HepG2 (cell line): Measurements from ENCODE around the gene BSN. TPM values are rescaled to one million over a fixed set of nuclear protein-coding genes. Genes with fewer than 3 reads are reported as not detected.

Experiments used
- ATF6 ChIP-seq: sonication (generic); formaldehyde crosslinking; conservative IDR thresholded peaks from 2 replicates; pipeline ENCODE4 v1.4.0; 2020; ENCODE audit warnings: missing genetic modification reagents
- BCL6 ChIP-seq: IDR thresholded peaks from 2 replicates; pipeline ENCODE4 v1.6.1; 2016; ENCODE audit warnings: missing genetic modification reagents, missing compliant biosample characterization
- CCDC6 ChIP-seq: sonication (generic); formaldehyde crosslinking; IDR thresholded peaks from 2 replicates; pipeline ENCODE4 v1.8.1; 2022; ENCODE audit warnings: mild to moderate bottlenecking, missing genetic modification reagents, moderate library complexity
- DNMT3B ChIP-seq: conservative IDR thresholded peaks from 2 replicates; pipeline ENCODE4 v1.6.1; 2016; ENCODE audit warnings: missing biosample characterization, control low read depth
- GLI4 ChIP-seq: sonication (generic); formaldehyde crosslinking; IDR thresholded peaks from 2 replicates; pipeline ENCODE4 v1.5.1; 2020; ENCODE audit warnings: missing genetic modification reagents, mild to moderate bottlenecking, moderate library complexity, borderline replicate concordance
- KDM3A ChIP-seq: IDR thresholded peaks from 2 replicates; pipeline ENCODE4 v1.6.1; 2018; ENCODE audit warnings: low read depth, missing compliant biosample characterization
- RFXAP ChIP-seq: sonication (generic); formaldehyde crosslinking; IDR thresholded peaks from 2 replicates; pipeline ENCODE4 v1.4.0; 2020; ENCODE audit warnings: missing genetic modification reagents, borderline replicate concordance
- STAT6 ChIP-seq: sonication (generic); formaldehyde crosslinking; IDR thresholded peaks from 2 replicates; pipeline ENCODE4 v1.4.0; 2020; ENCODE audit warnings: missing genetic modification reagents, mild to moderate bottlenecking, borderline replicate concordance
- TAF1 ChIP-seq: sonication (generic); formaldehyde crosslinking; IDR thresholded peaks from 2 replicates; pipeline ENCODE4 v1.4.0; 2020; ENCODE audit warnings: missing genetic modification reagents
- TOPORS ChIP-seq: sonication (generic); formaldehyde crosslinking; IDR thresholded peaks from 2 replicates; pipeline ENCODE4 v1.8.0; 2023; ENCODE audit warnings: mild to moderate bottlenecking, missing genetic modification reagents
- ZBTB26 ChIP-seq: IDR thresholded peaks from 2 replicates; pipeline ENCODE4 v1.6.1; 2016; ENCODE audit warnings: missing compliant biosample characterization, missing genetic modification reagents, borderline replicate concordance
- ZNF275 ChIP-seq: sonication (generic); formaldehyde crosslinking; IDR thresholded peaks from 2 replicates; pipeline ENCODE4 v1.8.0; 2022; ENCODE audit warnings: missing genetic modification reagents, mild to moderate bottlenecking, inconsistent platforms, borderline replicate concordance
- ZNF276 ChIP-seq: sonication (generic); formaldehyde crosslinking; IDR thresholded peaks from 2 replicates; pipeline ENCODE4 v1.4.0; 2020; ENCODE audit warnings: mild to moderate bottlenecking, low read depth, missing genetic modification reagents
- ZNF362 ChIP-seq: sonication (generic); formaldehyde crosslinking; IDR thresholded peaks from 2 replicates; pipeline ENCODE4 v1.4.0; 2020; ENCODE audit warnings: missing genetic modification reagents, mild to moderate bottlenecking, borderline replicate concordance
- ZNF552 ChIP-seq: sonication (generic); formaldehyde crosslinking; IDR thresholded peaks from 2 replicates; pipeline ENCODE4 v1.9.0; 2022; ENCODE audit warnings: missing genetic modification reagents, mild to moderate bottlenecking, borderline replicate concordance
- ZNF883 ChIP-seq: sonication (generic); formaldehyde crosslinking; IDR thresholded peaks from 2 replicates; pipeline ENCODE4 v1.5.1; 2020; ENCODE audit warnings: mild to moderate bottlenecking, missing genetic modification reagents; ENCODE audit errors: not compliant biosample characterization
- polyA plus RNA-seq, 8 experiments: library from polyadenylated mRNA; depleted of rRNA in 3 of 8; stranded (reverse) in 7 of 8; unstranded in 1 of 8; fragments of >200 nt; fragmentation: Illumina TruSeq in 4 of 8; extraction: Trizol in 4 of 8; gene quantifications; 2 replicates each; pipeline versions ENCODE4 v1.2.1 to v1.2.3, GENCODE V29; 2011 to 2016; ENCODE audit warnings: low read depth in 4 of 8, missing spikeins in 1 of 8, mixed read lengths in 1 of 8; ENCODE audit not compliant: insufficient read depth in 1 of 8
- total RNA-seq, 5 experiments: library from RNA; depleted of rRNA; stranded (reverse); fragments of >200 nt; fragmentation: Illumina TruSeq; extraction: Trizol; gene quantifications; 2 replicates each; pipeline ENCODE4 v1.2.3, GENCODE V29; 2016; ENCODE audit warnings: low read depth in 1 of 5

BSN gene
- total and polyA plus RNA-seq, 2 of the 13 experiments (the other 11 are each of a cell fraction or from before 2014, with no cell fraction given), result 0.42 to 0.86 TPM

- TF ChIP-seq ATF6 (CRISPR knock-in tag) (no peak), BCL6 (no peak), TAF1 (CRISPR knock-in tag) (peak; percentile 65; the same call in 1 of the 2 replicates), ZNF552 (CRISPR knock-in tag) (no peak; the same call in 1 of the 2 replicates), ZNF275 (peak; percentile 67; the same call in 1 of the 2 replicates), DNMT3B (no peak; the same call in 1 of the 2 replicates), ZNF276 (CRISPR knock-in tag) (no peak), ZNF362 (CRISPR knock-in tag) (no peak), RFXAP (CRISPR knock-in tag) (no peak), GLI4 (CRISPR knock-in tag) (0 out of 2 replicates have a peak, but pooled peaks have one; percentile 25), ZNF883 (CRISPR knock-in tag) (no peak), ZBTB26 (CRISPR knock-in tag) (peak; percentile 68; the same call in 1 of the 2 replicates), KDM3A (CRISPR knock-in tag) (peak; percentile 28; the same call in 1 of the 2 replicates), STAT6 (CRISPR knock-in tag) (peak; percentile 82; the same call in 1 of the 2 replicates), CCDC6 (CRISPR knock-in tag) (peak; percentile 89), TOPORS (CRISPR knock-in tag) (no peak)
Measured at GRCh38 chr3:49673715-49674496, 119.6 kb downstream of the BSN start, which contains the start of gene APEH (continued).
